GM20000 (cell line): ENCODE results near the gene CCR6.
A peak's percentile ranks its signal among the peaks of the same experiment; 100 is the strongest.

Experiments
- DNase-seq: peaks from one replicate; pipeline ENCODE4 v3.0.0; 2012; ENCODE audit warnings: low spot score
- CTCF ChIP-seq: IDR thresholded peaks from 2 replicates; pipeline ENCODE4 v1.5.1; 2012; ENCODE audit warnings: mild to moderate bottlenecking, control low read depth; ENCODE audit errors: extremely low read depth, missing control alignments

Gene CCR6

GRCh38 chr6:167093922-167094432, 28.9 kb upstream of the CCR6 start:
- no peak for TF ChIP-seq CTCF
- DNase-seq, result peak; percentile 85

GRCh38 chr6:167094436-167094819, 28.5 kb upstream of the CCR6 start:
- DNase-seq, result no peak
- no peak for TF ChIP-seq CTCF

GRCh38 chr6:167094820-167095637, 27.9 kb upstream of the CCR6 start:
- DNase-seq, result peak; percentile 69
- no peak for TF ChIP-seq CTCF

GRCh38 chr6:167095888-167096287, 27.0 kb upstream of the CCR6 start:
- DNase-seq, result no peak
- no peak for TF ChIP-seq CTCF

GRCh38 chr6:167096991-167097390, 25.9 kb upstream of the CCR6 start:
- no peak for TF ChIP-seq CTCF
- DNase-seq, result no peak

GRCh38 chr6:167097770-167098169, 25.1 kb upstream of the CCR6 start:
- no peak for TF ChIP-seq CTCF

GRCh38 chr6:167098825-167099225, 24.1 kb upstream of the CCR6 start:
- TF ChIP-seq CTCF, result no peak
- DNase-seq, result no peak

More at GRCh38 chr6:167097770-167098169, 25.1 kb upstream of the CCR6 start:
- DNase-seq, result no peak
